GM18511 (cell line): ENCODE data around the gene ADAMTS18.
"Not testable (repeated sequence)": the region's sequence is repeated elsewhere in the genome, so short reads cannot be mapped to it uniquely, and the experiment has no call there.

Experiments
- ATAC-seq: cut with Tn5 transposase; IDR thresholded peaks from one replicate; pipeline ENCODE4 v1.9.1; 2021; ENCODE audit warnings: mild to moderate bottlenecking, moderate library complexity; ENCODE audit not compliant: unreplicated experiment

Gene ADAMTS18

GRCh38 chr16:77434530-77435271, at the start of gene ADAMTS18:
Gene ADAMTS18, minus strand, starts transcription at chr16:77435034. Its CDS starts 339 bp downstream, at chr16:77434695.
- no peak for ATAC-seq

GRCh38 chr16:77480681-77481315, 46.0 kb upstream of the ADAMTS18 start:
- no peak for ATAC-seq

GRCh38 chr16:77472262-77472661, 37.4 kb upstream of the ADAMTS18 start:
- ATAC-seq = no peak

GRCh38 chr16:77470851-77471250, 36.0 kb upstream of the ADAMTS18 start:
- no peak for ATAC-seq

- ATAC-seq = no peak
These were observed 34.8 kb upstream of the ADAMTS18 start for GRCh38 chr16:77469634-77470033.

GRCh38 chr16:77468831-77469230, 34.0 kb upstream of the ADAMTS18 start:
- ATAC-seq = no peak

- ATAC-seq = no peak
These were observed 33.0 kb upstream of the ADAMTS18 start for GRCh38 chr16:77467821-77468335.

GRCh38 chr16:77463659-77464058, 28.8 kb upstream of the ADAMTS18 start:
- ATAC-seq = not testable (repeated sequence)

GRCh38 chr16:77462894-77463293, 28.1 kb upstream of the ADAMTS18 start:
- ATAC-seq = no peak

- ATAC-seq = no peak
These were observed 24.9 kb upstream of the ADAMTS18 start for GRCh38 chr16:77459534-77460254.

GRCh38 chr16:77457046-77457445, 22.2 kb upstream of the ADAMTS18 start:
- ATAC-seq = no peak

GRCh38 chr16:77452243-77452642, 17.4 kb upstream of the ADAMTS18 start:
- no peak for ATAC-seq

GRCh38 chr16:77450790-77451487, 16.1 kb upstream of the ADAMTS18 start:
- ATAC-seq = no peak

GRCh38 chr16:77449208-77449607, 14.4 kb upstream of the ADAMTS18 start:
- ATAC-seq = no peak

GRCh38 chr16:77445324-77445723, 10.5 kb upstream of the ADAMTS18 start:
- no peak for ATAC-seq

- ATAC-seq = no peak
These were observed 9.3 kb upstream of the ADAMTS18 start for GRCh38 chr16:77444147-77444460.

- no peak for ATAC-seq
These were observed 8.7 kb upstream of the ADAMTS18 start for GRCh38 chr16:77443357-77444146.

- ATAC-seq = no peak
These were observed 7.2 kb upstream of the ADAMTS18 start for GRCh38 chr16:77442078-77442477.

GRCh38 chr16:77439106-77439505, 4.3 kb upstream of the ADAMTS18 start:
- ATAC-seq = no peak

- ATAC-seq = no peak
These were observed 3.0 kb upstream of the ADAMTS18 start for GRCh38 chr16:77437859-77438258.
